DOHH2 (cell line): ENCODE data around the gene EFCAB14.

Experiments used
- CTCF ChIP-seq: fragments of 200-600 bp; sonication (generic); IDR thresholded peaks from one replicate; pipeline ENCODE4 v1.5.1; 2014; ENCODE audit warnings: antibody characterized with exemption, mild to moderate bottlenecking, low read depth, low read length; ENCODE audit not compliant: poor library complexity, severe bottlenecking
- EZH2phosphoT487 ChIP-seq: fragments of 200-600 bp; sonication (generic); IDR thresholded peaks from 2 replicates; pipeline ENCODE4 v1.6.1; 2017; ENCODE audit warnings: borderline replicate concordance, mild to moderate bottlenecking, antibody characterized with exemption, low read length, moderate library complexity, mixed read lengths

DNA sequence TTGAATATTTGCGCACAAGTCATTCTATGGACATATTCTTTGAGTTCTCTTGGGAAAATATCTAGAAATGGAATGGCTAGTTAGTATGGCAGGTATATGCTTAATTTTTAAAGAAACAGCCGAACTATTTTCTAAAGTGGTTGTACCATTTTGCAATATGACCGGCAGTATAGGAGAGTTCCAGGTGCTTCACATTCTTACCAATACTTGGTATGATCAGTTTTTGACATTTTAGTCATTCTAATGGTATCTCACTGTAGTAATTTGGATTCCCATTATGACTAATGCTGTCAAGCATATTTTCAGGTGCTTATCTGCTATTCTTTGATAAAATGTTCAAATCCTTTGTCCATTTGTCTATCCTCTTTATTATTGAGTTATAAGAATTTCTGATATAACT, 71.3 kb downstream of the EFCAB14 start:
- TF ChIP-seq CTCF (no peak), EZH2phosphoT487 (no peak)
